IMR-90 (cell line): Measurements from ENCODE around the gene RIPPLY3.

Experiments used
- BHLHE40 ChIP-seq: fragments of 150-350 bp; IDR thresholded peaks from 2 replicates; pipeline ENCODE4 v1.6.1; 2016; ENCODE audit warnings: mild to moderate bottlenecking, low read depth, low read length
- CEBPB ChIP-seq: IDR thresholded peaks from 2 replicates; pipeline ENCODE4 v1.6.1; 2012; ENCODE audit warnings: low read depth, low read length, improper control_type of control experiment
- CHD1 ChIP-seq: IDR thresholded peaks from 2 replicates; pipeline ENCODE4 v1.6.1; 2012; ENCODE audit warnings: low read depth, low read length, improper control_type of control experiment
- CTCF ChIP-seq: conservative IDR thresholded peaks from 2 replicates; pipeline ENCODE4 v1.5.1; 2012; ENCODE audit warnings: mild to moderate bottlenecking, low read depth, low read length, improper control_type of control experiment
- ELK1 ChIP-seq: fragments of 150-350 bp; IDR thresholded peaks from 2 replicates; pipeline ENCODE4 v1.6.1; 2016; ENCODE audit warnings: low read depth, mild to moderate bottlenecking, low read length, moderate library complexity, borderline replicate concordance
- FOS ChIP-seq: fragments of 150-350 bp; IDR thresholded peaks from 2 replicates; pipeline ENCODE4 v1.6.1; 2016; ENCODE audit warnings: low read depth, low read length
- MAFK ChIP-seq: IDR thresholded peaks from 2 replicates; pipeline ENCODE4 v1.6.1; 2012; ENCODE audit warnings: low read depth, low read length, improper control_type of control experiment
- MXI1 ChIP-seq: IDR thresholded peaks from 2 replicates; pipeline ENCODE4 v1.6.1; 2012; ENCODE audit warnings: low read depth, mild to moderate bottlenecking, low read length, moderate library complexity, borderline replicate concordance
- POLR2A ChIP-seq: IDR thresholded peaks from 2 replicates; pipeline ENCODE4 v1.6.1; 2012; ENCODE audit warnings: mild to moderate bottlenecking, low read depth, low read length
- RAD21 ChIP-seq: IDR thresholded peaks from 2 replicates; pipeline ENCODE4 v1.6.1; 2012; ENCODE audit warnings: low read length, improper control_type of control experiment
- RCOR1 ChIP-seq: IDR thresholded peaks from 2 replicates; pipeline ENCODE4 v1.6.1; 2012; ENCODE audit warnings: mild to moderate bottlenecking, low read length, improper control_type of control experiment; ENCODE audit not compliant: insufficient replicate concordance
- SMC3 ChIP-seq: fragments of 150-350 bp; IDR thresholded peaks from 2 replicates; pipeline ENCODE4 v1.6.1; 2016; ENCODE audit warnings: low read depth, mild to moderate bottlenecking, antibody characterized with exemption, low read length, moderate library complexity

GRCh38 chr21:37041706-37042271, 35.3 kb downstream of the RIPPLY3 start:
- TF ChIP-seq CTCF (no peak), RAD21 (no peak), POLR2A (no peak), CEBPB (no peak), CHD1 (no peak), MXI1 (no peak), BHLHE40 (no peak), RCOR1 (no peak), MAFK (no peak), SMC3 (no peak), ELK1 (no peak), FOS (no peak)
